ENCODE data around the gene TOMM40L.

DNA sequence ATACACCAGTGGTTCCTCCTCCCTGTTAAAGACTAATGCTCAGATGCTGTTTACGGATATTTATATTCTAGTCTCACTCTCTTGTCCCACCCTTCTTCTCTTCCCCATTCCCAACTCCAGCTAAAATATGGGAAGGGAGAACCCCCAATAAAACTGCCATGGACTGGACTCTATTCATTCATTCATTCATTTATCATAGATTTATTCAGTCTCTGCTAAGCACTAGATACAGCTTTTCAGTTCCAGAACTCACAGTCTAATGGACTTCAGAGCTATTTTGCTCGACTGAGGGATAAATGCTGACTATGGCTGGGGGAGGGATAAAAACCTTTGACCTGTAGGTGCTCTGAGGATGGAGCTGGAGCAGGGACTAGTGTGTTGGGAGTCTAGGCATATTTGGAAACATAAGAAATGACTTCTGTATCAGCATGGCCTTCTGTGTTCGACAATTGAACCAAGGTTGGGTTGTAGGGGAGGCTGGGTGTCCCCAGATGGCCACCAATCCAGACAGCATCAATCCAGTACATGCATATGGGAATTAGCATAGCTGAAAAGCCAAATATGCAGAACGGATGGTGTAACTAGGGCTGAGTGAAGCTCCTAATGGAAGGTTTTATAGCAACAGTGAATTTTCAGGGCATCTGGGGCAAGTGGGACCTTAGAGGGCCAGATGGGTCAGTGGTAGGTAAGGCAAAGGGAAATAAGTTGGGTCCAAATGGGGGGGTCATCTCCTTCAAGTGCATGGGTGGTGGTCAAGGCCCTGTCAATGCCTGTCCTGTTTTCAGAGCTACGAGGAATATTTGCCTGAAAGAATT, 6.6 kb upstream of the TOMM40L start:
- TF ChIP-seq CTCF (IDR thresholded peaks at IDR 0.05): no peak
- TF ChIP-seq POLR2A (IDR thresholded peaks at IDR 0.05): no peak

Measured in uterus (tissue), 2 donors.